Keratinocyte (primary cell): Measurements from ENCODE around the gene C6orf118. TPM values are rescaled to one million over a fixed set of nuclear protein-coding genes. Genes with fewer than 3 reads are reported as not detected.

Source experiments
- DNase-seq: peaks from one replicate; pipeline ENCODE4 v3.0.0-alpha.2; 2011; ENCODE audit warnings: low read depth, missing footprints, low spot score
- FAIRE-seq: peaks from 2 replicates; lab custom pipeline; 2011; peaks lifted over from hg19 to GRCh38; lab: Jason Lieb, UNC
- H2AFZ ChIP-seq: 2 replicates; pipeline ENCODE4 v1.6.0; 2012; ENCODE audit warnings: low read length, control low read depth, inconsistent platforms; ENCODE audit not compliant: control insufficient read depth
- H3K27ac ChIP-seq: 2 replicates; pipeline ENCODE4 v1.5.1; 2011; ENCODE audit warnings: low read length; ENCODE audit not compliant: control insufficient read depth, insufficient read depth
- H3K27me3 ChIP-seq: 3 replicates; pipeline ENCODE4 v1.6.0; 2011; ENCODE audit warnings: low read length; ENCODE audit not compliant: control insufficient read depth, insufficient read depth; ENCODE audit errors: extremely low read depth
- H3K36me3 ChIP-seq, 2 experiments: 2 replicates in 1 of 2; 3 replicates in 1 of 2; pipeline ENCODE4 v1.5.1; 2011; ENCODE audit warnings: low read length in 2 of 2, mild to moderate bottlenecking in 1 of 2; ENCODE audit not compliant: control insufficient read depth in 2 of 2, insufficient read depth in 2 of 2; ENCODE audit errors: extremely low read depth in 1 of 2
- H3K4me1 ChIP-seq: 3 replicates; pipeline ENCODE4 v1.5.1; 2011; ENCODE audit warnings: low read length; ENCODE audit not compliant: control insufficient read depth, insufficient read depth; ENCODE audit errors: extremely low read depth
- H3K4me2 ChIP-seq: 3 replicates; pipeline ENCODE4 v1.6.0; 2011; ENCODE audit warnings: low read depth, low read length; ENCODE audit not compliant: control insufficient read depth, insufficient read depth; ENCODE audit errors: extremely low read depth
- H3K4me3 ChIP-seq, 3 experiments: fragments of 200-600 bp in 1 of 3; sonication (generic) in 1 of 3; 2 replicates in 2 of 3; 3 replicates in 1 of 3; pipeline ENCODE4 v1.5.1; 2011 to 2016; ENCODE audit warnings: low read length in 3 of 3, mild to moderate bottlenecking in 3 of 3, control low read depth in 2 of 3, inconsistent platforms in 1 of 3, low read depth in 1 of 3, mixed read lengths in 1 of 3, mixed run types in 1 of 3, moderate library complexity in 1 of 3; ENCODE audit not compliant: control insufficient read depth in 2 of 3, insufficient read depth in 2 of 3; ENCODE audit errors: extremely low read depth in 1 of 3
- H3K79me2 ChIP-seq: 2 replicates; pipeline ENCODE4 v1.6.0; 2012; ENCODE audit warnings: low read length; ENCODE audit not compliant: control insufficient read depth, insufficient read depth
- H3K9ac ChIP-seq: 3 replicates; pipeline ENCODE4 v1.6.0; 2011; ENCODE audit warnings: low read length; ENCODE audit not compliant: control insufficient read depth, insufficient read depth; ENCODE audit errors: extremely low read depth
- H3K9me1 ChIP-seq: 3 replicates; pipeline ENCODE4 v1.6.0; 2011; ENCODE audit warnings: low read length; ENCODE audit not compliant: control insufficient read depth, insufficient read depth; ENCODE audit errors: extremely low read depth
- H3K9me3 ChIP-seq: 2 replicates; pipeline ENCODE4 v1.5.1; 2012; ENCODE audit warnings: low read depth, low read length; ENCODE audit not compliant: control insufficient read depth
- H4K20me1 ChIP-seq: 3 replicates; pipeline ENCODE4 v1.6.0; 2011; ENCODE audit warnings: low read length; ENCODE audit not compliant: control insufficient read depth, insufficient read depth; ENCODE audit errors: extremely low read depth
- EZH2 ChIP-seq: IDR thresholded peaks from one replicate; pipeline ENCODE4 v1.6.1; 2012; ENCODE audit warnings: inconsistent platforms, mild to moderate bottlenecking, low read length, moderate library complexity
- dilution Hi-C: fragments of 300-500 bp; cut with MboI; formaldehyde crosslinking; loops from one replicate; pipeline ENCODE4 v1.7.0; 2020; ENCODE audit warnings: low sequenced_read_pairs; ENCODE audit not compliant: extremely low pct_ligation_motif_present
- polyA plus RNA-seq, 5 experiments: library from polyadenylated mRNA; depleted of rRNA in 3 of 5; stranded (reverse) in 3 of 5; stranded (forward) in 1 of 5; unstranded in 1 of 5; fragments of >200 nt; gene quantifications; 1 replicate in 1 of 5; 2 replicates in 3 of 5; 3 replicates in 1 of 5; pipeline versions ENCODE4 v1.2.1 to v1.2.3, GENCODE V29; 2011 to 2012; ENCODE audit warnings: missing spikeins in 2 of 5, low read depth in 1 of 5, low replicate concordance in 1 of 5
- TF ChIP-seq, protein P1 (sequence below), 3 experiments: IDR thresholded peaks in 1 of 3; conservative IDR thresholded peaks in 1 of 3; optimal IDR thresholded peaks in 1 of 3; 2 replicates in 2 of 3; 3 replicates in 1 of 3; pipeline versions ENCODE3 to v1.5.1; 2011; ENCODE audit warnings: low read length in 3 of 3, mild to moderate bottlenecking in 3 of 3, moderate library complexity in 2 of 3, control low read depth in 1 of 3, inconsistent platforms in 1 of 3; ENCODE audit not compliant: insufficient read depth in 2 of 3; ENCODE audit errors: extremely low read depth in 1 of 3

The C6orf118 gene
- polyA plus RNA-seq, 1 donor (not counting 4 experiments of a cell fraction or from before 2014, with no cell fraction given): not detected

DNA sequence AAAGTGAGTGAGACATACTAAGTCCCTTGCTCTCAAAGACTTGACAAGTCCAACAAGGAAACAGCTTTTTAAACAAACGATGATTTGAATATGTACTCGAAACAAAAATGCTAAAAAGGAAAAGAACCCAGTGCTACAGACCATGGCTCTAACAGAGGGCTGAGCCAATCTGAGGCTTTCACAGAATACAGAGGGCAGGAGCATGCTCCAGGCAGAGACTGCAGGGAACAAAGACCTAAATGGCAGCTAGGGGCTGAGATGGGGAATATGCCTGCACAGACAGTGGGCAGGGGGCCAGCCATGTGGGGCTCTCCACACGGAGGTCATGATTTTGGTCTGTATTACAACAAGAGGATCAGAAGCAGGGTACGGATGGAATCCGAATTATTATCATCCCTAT lies 31.1 kb upstream of the C6orf118 start:
- no peak overlapping the region for H3K4me3 ChIP-seq
- H3K4me1 ChIP-seq: no peaks in the 10 kb centered on the region
- FAIRE-seq (no peak), DNase-seq (no peak)
- H3K36me3 ChIP-seq: no peaks in the 10 kb centered on the region
- no peaks in the 10 kb centered on the region for H3K27me3 ChIP-seq
- no peaks in the 10 kb centered on the region for H3K79me2 ChIP-seq
- no peaks in the 10 kb centered on the region for H4K20me1 ChIP-seq
- H2AFZ ChIP-seq: no peak overlapping the region
- dilution Hi-C loops: no loop called here
- no peak overlapping the region for H3K27ac ChIP-seq
- H3K9me1 ChIP-seq: no peaks in the 10 kb centered on the region
- peaks cover 5% of the 10 kb centered on the region for H3K9me3 ChIP-seq
- TF ChIP-seq EZH2: no peak
- TF ChIP-seq, protein P1, sequence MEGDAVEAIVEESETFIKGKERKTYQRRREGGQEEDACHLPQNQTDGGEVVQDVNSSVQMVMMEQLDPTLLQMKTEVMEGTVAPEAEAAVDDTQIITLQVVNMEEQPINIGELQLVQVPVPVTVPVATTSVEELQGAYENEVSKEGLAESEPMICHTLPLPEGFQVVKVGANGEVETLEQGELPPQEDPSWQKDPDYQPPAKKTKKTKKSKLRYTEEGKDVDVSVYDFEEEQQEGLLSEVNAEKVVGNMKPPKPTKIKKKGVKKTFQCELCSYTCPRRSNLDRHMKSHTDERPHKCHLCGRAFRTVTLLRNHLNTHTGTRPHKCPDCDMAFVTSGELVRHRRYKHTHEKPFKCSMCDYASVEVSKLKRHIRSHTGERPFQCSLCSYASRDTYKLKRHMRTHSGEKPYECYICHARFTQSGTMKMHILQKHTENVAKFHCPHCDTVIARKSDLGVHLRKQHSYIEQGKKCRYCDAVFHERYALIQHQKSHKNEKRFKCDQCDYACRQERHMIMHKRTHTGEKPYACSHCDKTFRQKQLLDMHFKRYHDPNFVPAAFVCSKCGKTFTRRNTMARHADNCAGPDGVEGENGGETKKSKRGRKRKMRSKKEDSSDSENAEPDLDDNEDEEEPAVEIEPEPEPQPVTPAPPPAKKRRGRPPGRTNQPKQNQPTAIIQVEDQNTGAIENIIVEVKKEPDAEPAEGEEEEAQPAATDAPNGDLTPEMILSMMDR (optimal IDR thresholded peaks at IDR 0.05 in 1 of 3, IDR thresholded peaks at IDR 0.05 in 1 of 3, conservative IDR thresholded peaks at IDR 0.05 in 1 of 3; ENCODE audit: extremely low read depth in 1 of 3, insufficient read depth in 2 of 3, low read length in 3 of 3): no peak
- H3K4me2 ChIP-seq: no peak overlapping the region
- H3K9ac ChIP-seq: no peak overlapping the region

DNA sequence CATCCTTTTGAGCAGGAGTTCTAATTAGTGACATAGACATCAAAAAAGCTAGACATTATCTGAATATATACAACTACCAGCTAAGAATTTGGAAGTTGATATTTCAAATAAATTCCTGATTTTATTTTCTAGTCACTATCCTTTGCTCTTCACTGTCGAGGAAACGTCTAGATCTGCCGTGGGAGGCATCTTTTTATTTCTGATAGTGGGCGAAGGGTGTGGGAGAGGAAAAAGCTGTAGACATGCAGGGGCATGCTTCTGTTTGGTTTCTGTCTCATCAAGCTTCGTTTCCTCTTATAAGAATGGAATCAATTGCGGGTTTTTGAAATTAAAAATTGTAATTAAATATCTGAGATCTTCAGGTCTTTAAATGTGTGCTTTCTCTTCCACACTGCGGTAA lies 16.2 kb upstream of the C6orf118 start:
- Histone ChIP-seq H3K9ac (no peak overlapping the region), H3K4me2 (no peak overlapping the region), H4K20me1 (no peaks in the 10 kb centered on the region), H3K4me3 (no peak overlapping the region), H3K9me1 (no peaks in the 10 kb centered on the region), H3K4me1 (no peaks in the 10 kb centered on the region), H2AFZ (no peak overlapping the region), H3K27me3 (no peaks in the 10 kb centered on the region), H3K9me3 (no peaks in the 10 kb centered on the region), H3K79me2 (no peaks in the 10 kb centered on the region), H3K27ac (no peak overlapping the region), H3K36me3 (no peaks in the 10 kb centered on the region)
- DNase-seq (no peak), FAIRE-seq (no peak)
- dilution Hi-C loops: no loop called here
- no peak for TF ChIP-seq EZH2
- TF ChIP-seq, protein P1 (optimal IDR thresholded peaks at IDR 0.05 in 1 of 3, IDR thresholded peaks at IDR 0.05 in 1 of 3, conservative IDR thresholded peaks at IDR 0.05 in 1 of 3; ENCODE audit: extremely low read depth in 1 of 3, insufficient read depth in 2 of 3, low read length in 3 of 3): no peak
